SU-DHL-6 (cell line): ENCODE data around the gene ROS1.

Experiments used
- H2AFZ ChIP-seq: fragments of 200-600 bp; sonication (generic); 2 replicates; pipeline ENCODE4 v1.6.1; 2014; ENCODE audit warnings: low read depth, mild to moderate bottlenecking, moderate library complexity, mixed read lengths, antibody characterized with exemption, low read length; ENCODE audit not compliant: severe bottlenecking
- H3F3A ChIP-seq: fragments of 200-600 bp; shearing (Covaris generic); 2 replicates; pipeline ENCODE4 v1.6.0; 2016; ENCODE audit warnings: antibody characterized with exemption, mild to moderate bottlenecking; ENCODE audit not compliant: insufficient read depth
- H3K27ac ChIP-seq: fragments of 200-600 bp; sonication (generic); 2 replicates; pipeline ENCODE4 v1.5.1; 2016; ENCODE audit warnings: low read depth, mild to moderate bottlenecking, low read length, moderate library complexity, mixed read lengths
- H3K27me3 ChIP-seq: fragments of 200-600 bp; sonication (generic), shearing (Covaris generic); 2 replicates; pipeline ENCODE4 v1.6.0; 2014; ENCODE audit warnings: mild to moderate bottlenecking, low read length
- H3K36me3 ChIP-seq: fragments of 200-600 bp; sonication (generic); 2 replicates; pipeline ENCODE4 v1.6.1; 2014; ENCODE audit warnings: mild to moderate bottlenecking, low read length, mixed read lengths
- H3K4me2 ChIP-seq: fragments of 300-600, 200-600 bp; shearing (Covaris generic), sonication (generic); 2 replicates; pipeline ENCODE4 v1.6.0; 2014; ENCODE audit warnings: low read length, low read depth, mild to moderate bottlenecking; ENCODE audit not compliant: poor library complexity, severe bottlenecking
- H3K4me3 ChIP-seq: fragments of 200-600 bp; sonication (generic); 2 replicates; pipeline ENCODE4 v1.5.1; 2014; ENCODE audit warnings: antibody characterized with exemption, low read length, mild to moderate bottlenecking, mixed read lengths; ENCODE audit not compliant: insufficient read depth, poor library complexity, severe bottlenecking
- H3K79me2 ChIP-seq: fragments of 200-600 bp; sonication (generic); 2 replicates; pipeline ENCODE4 v1.6.1; 2014; ENCODE audit warnings: mild to moderate bottlenecking, low read length, moderate library complexity; ENCODE audit not compliant: insufficient read depth
- H3K9ac ChIP-seq: fragments of 200-600 bp; sonication (generic); 2 replicates; pipeline ENCODE4 v1.7.0; 2014; ENCODE audit warnings: mild to moderate bottlenecking, low read length
- H3K9me2 ChIP-seq: fragments of 200-600 bp; sonication (generic); replicated peaks from 2 replicates; pipeline ENCODE4 v1.6.1; 2014; ENCODE audit warnings: low read length; ENCODE audit not compliant: insufficient read depth
- H3K9me3 ChIP-seq: fragments of 200-600 bp; sonication (generic); 2 replicates; pipeline ENCODE4 v1.6.1; 2014; ENCODE audit warnings: low read length, mixed read lengths; ENCODE audit not compliant: insufficient read depth
- H4K20me1 ChIP-seq: fragments of 200-600 bp; sonication (generic); 2 replicates; pipeline ENCODE4 v1.6.1; 2014; ENCODE audit warnings: low read depth, mild to moderate bottlenecking, antibody characterized with exemption, low read length, moderate library complexity, mixed read lengths
- CTCF ChIP-seq: fragments of 200-600 bp; sonication (generic); IDR thresholded peaks from one replicate; pipeline ENCODE4 v1.5.1; 2017; ENCODE audit warnings: antibody characterized with exemption, mild to moderate bottlenecking, low read length, moderate library complexity; ENCODE audit not compliant: insufficient read depth, poor library complexity, severe bottlenecking
- EZH2phosphoT487 ChIP-seq: fragments of 200-600 bp; sonication (generic), shearing (Covaris generic); conservative IDR thresholded peaks from 2 replicates; pipeline ENCODE4 v1.6.1; 2018; ENCODE audit warnings: mild to moderate bottlenecking, antibody characterized with exemption, low read length, moderate library complexity, mixed read lengths

ROS1 gene

GRCh38 chr6:117425431-117426153 lies at the start of gene ROS1:
Gene ROS1, minus strand, starts transcription at chr6:117425942. Its CDS starts 286 bp downstream, at chr6:117425656.
- H3K9me3 ChIP-seq = no peaks in the 10 kb centered on the region
- H3F3A ChIP-seq = no peaks in the 10 kb centered on the region
- no peak within 1 kb of the TSS for H3K4me3 ChIP-seq
- no peak within 1 kb of the TSS for H3K27ac ChIP-seq
- no peak within 1 kb of the TSS for H2AFZ ChIP-seq
- TF ChIP-seq EZH2phosphoT487 = no peak
- TF ChIP-seq CTCF = no peak
- no peak within 1 kb of the TSS for H3K4me2 ChIP-seq
- H3K27me3 ChIP-seq = no peaks in the 10 kb centered on the region
- no peaks in the 10 kb centered on the region for H3K36me3 ChIP-seq
- no peaks in the 10 kb centered on the region for H3K79me2 ChIP-seq
- H3K9me2 ChIP-seq = no peaks in the 10 kb centered on the region
- no peaks in the 10 kb centered on the region for H4K20me1 ChIP-seq
- H3K9ac ChIP-seq = no peak within 1 kb of the TSS

GRCh38 chr6:117473401-117473800 lies 47.7 kb upstream of the ROS1 start:
- no peak for TF ChIP-seq EZH2phosphoT487
- no peak for TF ChIP-seq CTCF
- no peak overlapping the region for H3K9ac ChIP-seq
- no peaks in the 10 kb centered on the region for H3K9me2 ChIP-seq
- no peaks in the 10 kb centered on the region for H3K79me2 ChIP-seq
- H3K27ac ChIP-seq = no peak overlapping the region
- H3K27me3 ChIP-seq = no peaks in the 10 kb centered on the region
- H4K20me1 ChIP-seq = no peaks in the 10 kb centered on the region
- no peaks in the 10 kb centered on the region for H3F3A ChIP-seq
- no peak overlapping the region for H2AFZ ChIP-seq
- no peak overlapping the region for H3K4me3 ChIP-seq
- H3K36me3 ChIP-seq = no peaks in the 10 kb centered on the region
- H3K9me3 ChIP-seq = no peaks in the 10 kb centered on the region
- no peak overlapping the region for H3K4me2 ChIP-seq

DNA sequence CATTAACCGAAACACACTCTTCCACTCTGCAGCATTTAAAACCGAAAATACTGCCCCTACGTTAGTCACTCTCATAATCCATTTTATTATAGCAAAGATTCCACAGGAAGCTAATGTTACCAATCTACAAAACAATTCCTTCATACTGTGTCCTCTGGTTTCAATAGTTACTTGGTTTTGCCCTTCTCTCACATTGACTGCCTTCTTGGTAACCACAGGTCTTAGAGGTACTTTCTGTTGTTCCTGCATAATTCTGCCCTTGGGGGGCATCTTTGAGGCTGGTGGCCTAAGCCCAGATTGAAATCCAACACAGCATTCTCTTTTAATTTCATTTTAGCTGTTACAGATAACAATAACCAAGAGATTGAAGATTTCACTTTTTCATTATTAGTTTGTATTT lies 46.9 kb upstream of the ROS1 start:
- H3K9me2 ChIP-seq = no peaks in the 10 kb centered on the region
- H3K9ac ChIP-seq = no peak overlapping the region
- H3K4me2 ChIP-seq = no peak overlapping the region
- H3K27ac ChIP-seq = no peak overlapping the region
- no peaks in the 10 kb centered on the region for H3K27me3 ChIP-seq
- no peaks in the 10 kb centered on the region for H4K20me1 ChIP-seq
- no peak for TF ChIP-seq CTCF
- TF ChIP-seq EZH2phosphoT487 = no peak
- H3K36me3 ChIP-seq = no peaks in the 10 kb centered on the region
- H3K9me3 ChIP-seq = no peaks in the 10 kb centered on the region
- no peak overlapping the region for H2AFZ ChIP-seq
- H3K4me3 ChIP-seq = no peak overlapping the region
- no peaks in the 10 kb centered on the region for H3F3A ChIP-seq
- no peaks in the 10 kb centered on the region for H3K79me2 ChIP-seq
